ENCODE data around the gene CORO6.

The CORO6 gene

GRCh38 chr17:29665481-29665810 lies 42.7 kb upstream of the CORO6 start:
- no peak for TF ChIP-seq SIN3A (IDR thresholded peaks at IDR 0.05; ENCODE audit: borderline replicate concordance, insufficient read depth, low read length)
- no peak for TF ChIP-seq POLR2AphosphoS5 (IDR thresholded peaks at IDR 0.05; ENCODE audit: low read depth, low read length)
- no peak for TF ChIP-seq TAF1 (IDR thresholded peaks at IDR 0.05; ENCODE audit: borderline replicate concordance, insufficient read depth, low read length)
- TF ChIP-seq REST (IDR thresholded peaks at IDR 0.05; ENCODE audit: insufficient read depth in 1 of 2, low read depth in 2 of 2, low read length in 2 of 2) = no peak
- no peak for TF ChIP-seq FOXP2 (optimal IDR thresholded peaks at IDR 0.05; ENCODE audit: borderline replicate concordance, extremely low read depth, extremely low read length, insufficient read depth)

- no peak for TF ChIP-seq FOXP2 (optimal IDR thresholded peaks at IDR 0.05; ENCODE audit: borderline replicate concordance, extremely low read depth, extremely low read length, insufficient read depth)
- TF ChIP-seq SIN3A (IDR thresholded peaks at IDR 0.05; ENCODE audit: borderline replicate concordance, insufficient read depth, low read length) = no peak
- no peak for TF ChIP-seq POLR2AphosphoS5 (IDR thresholded peaks at IDR 0.05; ENCODE audit: low read depth, low read length)
- no peak for TF ChIP-seq REST (IDR thresholded peaks at IDR 0.05; ENCODE audit: insufficient read depth in 1 of 2, low read depth in 2 of 2, low read length in 2 of 2)
- TF ChIP-seq TAF1 (IDR thresholded peaks at IDR 0.05; ENCODE audit: borderline replicate concordance, insufficient read depth, low read length) = no peak
Observed at GRCh38 chr17:29664743-29665480, 42.2 kb upstream of the CORO6 start.

GRCh38 chr17:29663155-29663554 lies 40.4 kb upstream of the CORO6 start:
- TF ChIP-seq REST (IDR thresholded peaks at IDR 0.05; ENCODE audit: insufficient read depth in 1 of 2, low read depth in 2 of 2, low read length in 2 of 2) (no peak), FOXP2 (optimal IDR thresholded peaks at IDR 0.05; ENCODE audit: borderline replicate concordance, extremely low read depth, extremely low read length, insufficient read depth) (no peak), POLR2AphosphoS5 (IDR thresholded peaks at IDR 0.05; ENCODE audit: low read depth, low read length) (no peak), TAF1 (IDR thresholded peaks at IDR 0.05; ENCODE audit: borderline replicate concordance, insufficient read depth, low read length) (no peak), SIN3A (IDR thresholded peaks at IDR 0.05; ENCODE audit: borderline replicate concordance, insufficient read depth, low read length) (no peak)

GRCh38 chr17:29661213-29661612 lies 38.5 kb upstream of the CORO6 start:
- TF ChIP-seq SIN3A (IDR thresholded peaks at IDR 0.05; ENCODE audit: borderline replicate concordance, insufficient read depth, low read length) (no peak), TAF1 (IDR thresholded peaks at IDR 0.05; ENCODE audit: borderline replicate concordance, insufficient read depth, low read length) (no peak), REST (IDR thresholded peaks at IDR 0.05; ENCODE audit: insufficient read depth in 1 of 2, low read depth in 2 of 2, low read length in 2 of 2) (no peak), FOXP2 (optimal IDR thresholded peaks at IDR 0.05; ENCODE audit: borderline replicate concordance, extremely low read depth, extremely low read length, insufficient read depth) (no peak), POLR2AphosphoS5 (IDR thresholded peaks at IDR 0.05; ENCODE audit: low read depth, low read length) (no peak)
